Rectal smooth muscle tissue (tissue), 1 donor: ENCODE data around the gene MYH6.
"Not testable (repeated sequence)": the region's sequence is repeated elsewhere in the genome, so short reads cannot be mapped to it uniquely, and the experiment has no call there.

Experiments used
- H3K27ac ChIP-seq: one replicate; pipeline ENCODE4 v1.7.0; 2013; ENCODE audit warnings: low read depth, low read length, inconsistent platforms
- H3K27me3 ChIP-seq: one replicate; pipeline ENCODE4 v1.7.0; 2013; ENCODE audit warnings: low read length; ENCODE audit not compliant: control insufficient read depth, insufficient read depth
- H3K36me3 ChIP-seq: one replicate; pipeline ENCODE4 v1.7.0; 2013; ENCODE audit warnings: low read length; ENCODE audit not compliant: control insufficient read depth, insufficient read depth
- H3K4me1 ChIP-seq: one replicate; pipeline ENCODE4 v1.7.0; 2013; ENCODE audit warnings: low read length; ENCODE audit not compliant: control insufficient read depth, insufficient read depth
- H3K4me3 ChIP-seq: one replicate; pipeline ENCODE4 v1.7.0; 2013; ENCODE audit warnings: low read length
- H3K9ac ChIP-seq: one replicate; pipeline ENCODE4 v1.7.0; 2013; ENCODE audit warnings: low read length

Gene MYH6

GRCh38 chr14:23407516-23408306 is at the start of gene MYH6:
MYH6 (minus strand) TSS chr14:23408273; CDS start chr14:23407223, 1,050 bp downstream.
- H3K4me1 ChIP-seq, result no peaks in the 10 kb centered on the region
- H3K4me3 ChIP-seq, result no peak within 1 kb of the TSS
- no peak within 1 kb of the TSS for H3K27ac ChIP-seq
- H3K36me3 ChIP-seq, result no peaks in the 10 kb centered on the region
- H3K27me3 ChIP-seq, result no peaks in the 10 kb centered on the region
- no peak within 1 kb of the TSS for H3K9ac ChIP-seq

DNA sequence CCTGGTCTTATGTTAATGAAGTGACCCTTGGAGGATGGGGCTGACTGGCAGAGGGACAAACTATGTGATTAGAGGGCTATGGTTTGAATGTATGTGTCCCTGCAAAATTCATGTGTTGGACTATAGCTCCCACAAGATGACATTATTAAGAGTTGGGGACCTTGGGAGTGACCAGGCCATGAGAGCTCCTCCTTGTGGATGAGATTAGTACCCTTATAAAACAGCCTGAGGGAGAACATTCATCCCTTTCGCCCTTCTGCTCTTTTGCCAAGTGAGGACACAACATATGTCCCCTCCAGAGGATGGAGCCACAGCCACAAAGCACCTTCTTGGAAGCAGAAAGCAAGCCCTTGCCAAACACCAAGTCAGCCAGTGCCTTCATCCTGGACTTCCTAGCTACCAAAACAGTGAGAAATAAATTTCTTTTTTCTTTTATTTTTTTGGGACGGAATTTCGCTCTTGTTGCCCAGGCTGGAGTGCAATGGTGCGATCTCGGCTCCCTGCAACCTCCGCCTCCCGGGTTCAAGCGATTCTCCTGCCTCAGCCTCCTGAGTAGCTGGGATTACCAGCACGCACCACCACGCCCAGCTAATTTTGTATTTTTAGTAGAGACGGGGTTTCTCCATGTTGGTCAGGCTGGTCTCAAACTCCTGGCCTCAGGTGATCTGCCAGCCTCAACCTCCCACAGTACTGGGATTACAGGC is 49.0 kb upstream of the MYH6 start:
- H3K27ac ChIP-seq, H3K4me3 ChIP-seq: not testable (repeated sequence)

DNA sequence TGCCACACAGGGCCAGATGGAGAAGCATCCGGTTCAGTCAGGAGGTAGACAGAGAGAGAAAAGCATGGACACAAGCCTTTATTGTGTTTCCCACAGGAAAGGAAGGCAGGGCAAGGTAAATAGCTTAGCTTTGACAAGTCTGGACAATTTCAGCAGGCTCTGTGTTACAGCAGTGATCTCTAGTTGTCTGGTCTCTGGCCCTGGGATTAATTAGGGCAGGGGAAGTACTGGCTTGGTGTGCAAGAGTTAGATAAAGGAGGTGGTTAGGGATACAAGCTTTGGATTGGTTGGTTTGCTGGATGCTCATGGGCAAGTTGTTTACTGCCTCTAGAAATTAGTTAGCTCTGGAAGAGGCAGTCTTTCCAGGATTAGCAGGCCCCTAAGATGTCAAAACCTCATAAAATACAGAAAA is 46.4 kb upstream of the MYH6 start:
- Histone ChIP-seq H3K4me1 (no peaks in the 10 kb centered on the region), H3K27ac (no peak overlapping the region), H3K27me3 (no peaks in the 10 kb centered on the region), H3K36me3 (no peaks in the 10 kb centered on the region), H3K4me3 (no peak overlapping the region), H3K9ac (no peak overlapping the region)

More for the DNA sequence above, 49.0 kb upstream of the MYH6 start:
- H3K27me3 ChIP-seq, H3K36me3 ChIP-seq, H3K4me1 ChIP-seq, H3K9ac ChIP-seq: not testable (repeated sequence)

GRCh38 chr14:23452237-23452636 is 44.2 kb upstream of the MYH6 start:
- H3K9ac ChIP-seq, result no peak overlapping the region
- H3K4me1 ChIP-seq, result no peaks in the 10 kb centered on the region
- H3K4me3 ChIP-seq, result no peak overlapping the region
- H3K27ac ChIP-seq, result no peak overlapping the region
- H3K27me3 ChIP-seq, result no peaks in the 10 kb centered on the region
- no peaks in the 10 kb centered on the region for H3K36me3 ChIP-seq

DNA sequence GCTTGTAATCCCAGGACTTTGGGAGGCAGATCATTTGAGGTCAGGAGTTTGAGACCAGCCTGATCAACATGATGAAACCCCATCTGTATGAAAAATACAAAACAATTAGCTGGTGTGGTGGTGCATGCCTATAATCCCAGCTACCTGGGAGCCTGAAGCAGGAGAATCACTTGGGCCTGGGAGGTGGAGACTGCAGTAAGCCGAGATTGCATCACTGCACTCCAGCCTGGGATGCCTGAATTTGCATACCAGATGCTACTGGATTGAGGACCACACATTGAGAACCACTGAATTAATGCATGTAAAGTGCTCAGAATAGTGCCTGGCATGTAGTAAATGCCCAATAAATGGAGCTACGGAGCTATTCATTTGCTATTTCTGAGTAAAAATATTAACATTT is 42.3 kb upstream of the MYH6 start:
- H3K27me3 ChIP-seq, result no peaks in the 10 kb centered on the region
- H3K4me3 ChIP-seq, result no peak overlapping the region
- H3K36me3 ChIP-seq, result no peaks in the 10 kb centered on the region
- no peak overlapping the region for H3K27ac ChIP-seq
- no peaks in the 10 kb centered on the region for H3K4me1 ChIP-seq
- no peak overlapping the region for H3K9ac ChIP-seq

- Histone ChIP-seq H3K36me3 (no peaks in the 10 kb centered on the region), H3K4me3 (no peak overlapping the region), H3K27me3 (no peaks in the 10 kb centered on the region), H3K4me1 (no peaks in the 10 kb centered on the region), H3K9ac (no peak overlapping the region), H3K27ac (no peak overlapping the region)
Measured at GRCh38 chr14:23449314-23449713, 41.2 kb upstream of the MYH6 start.

- no peak overlapping the region for H3K4me3 ChIP-seq
- no peak overlapping the region for H3K27ac ChIP-seq
- no peak overlapping the region for H3K9ac ChIP-seq
- H3K4me1 ChIP-seq, result no peaks in the 10 kb centered on the region
- no peaks in the 10 kb centered on the region for H3K27me3 ChIP-seq
- H3K36me3 ChIP-seq, result no peaks in the 10 kb centered on the region
Measured at GRCh38 chr14:23447361-23448350, 39.6 kb upstream of the MYH6 start.

- no peaks in the 10 kb centered on the region for H3K27me3 ChIP-seq
- no peaks in the 10 kb centered on the region for H3K36me3 ChIP-seq
- no peak overlapping the region for H3K27ac ChIP-seq
- no peak overlapping the region for H3K4me3 ChIP-seq
- no peaks in the 10 kb centered on the region for H3K4me1 ChIP-seq
- no peak overlapping the region for H3K9ac ChIP-seq
Measured at GRCh38 chr14:23446291-23446851, 38.3 kb upstream of the MYH6 start.

DNA sequence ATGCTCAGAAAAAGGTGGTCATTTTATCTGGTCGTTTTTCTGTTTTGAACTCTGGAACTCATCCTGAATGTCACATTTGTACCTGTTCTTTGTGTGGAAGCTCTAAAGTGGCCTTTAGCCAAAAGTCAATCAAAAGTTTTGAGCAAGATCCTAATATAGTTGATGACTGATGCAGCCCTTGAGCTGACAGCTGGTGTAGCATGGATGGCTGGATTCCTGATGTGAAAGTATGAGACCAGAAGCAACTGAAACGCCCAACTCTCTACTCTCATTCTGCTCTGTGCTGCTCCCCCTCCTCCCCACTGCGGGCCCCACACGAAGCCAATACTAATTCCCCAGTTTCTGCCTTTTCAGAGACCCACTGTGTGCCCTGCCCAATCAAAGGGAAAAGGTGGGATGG is 37.7 kb upstream of the MYH6 start:
- no peak overlapping the region for H3K9ac ChIP-seq
- no peaks in the 10 kb centered on the region for H3K4me1 ChIP-seq
- H3K27me3 ChIP-seq, result no peaks in the 10 kb centered on the region
- H3K4me3 ChIP-seq, result no peak overlapping the region
- no peaks in the 10 kb centered on the region for H3K36me3 ChIP-seq
- H3K27ac ChIP-seq, result no peak overlapping the region

DNA sequence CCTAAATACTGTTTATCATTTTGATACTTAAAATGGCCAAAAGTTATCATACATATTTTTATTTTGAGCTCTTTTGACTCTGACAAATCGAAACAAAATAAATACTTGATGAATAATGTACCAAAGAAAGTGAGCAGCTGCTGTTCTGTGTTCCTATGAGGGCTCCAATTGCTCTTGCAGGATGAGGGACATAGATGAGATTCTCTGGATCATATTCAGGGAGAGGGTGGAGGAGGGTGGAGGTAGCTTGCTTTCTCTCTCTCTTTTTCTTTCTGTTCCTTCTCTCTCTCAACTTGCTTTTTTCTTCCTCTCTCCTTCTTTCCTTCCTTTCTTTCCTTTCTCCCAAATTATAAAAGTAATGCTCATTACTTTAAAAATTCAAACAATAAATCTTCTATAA is 36.2 kb upstream of the MYH6 start:
- H3K36me3 ChIP-seq, result no peaks in the 10 kb centered on the region
- no peak overlapping the region for H3K27ac ChIP-seq
- H3K9ac ChIP-seq, result no peak overlapping the region
- no peaks in the 10 kb centered on the region for H3K4me1 ChIP-seq
- H3K4me3 ChIP-seq, result no peak overlapping the region
- H3K27me3 ChIP-seq, result no peaks in the 10 kb centered on the region

- H3K36me3 ChIP-seq, result no peaks in the 10 kb centered on the region
- no peak overlapping the region for H3K27ac ChIP-seq
- no peaks in the 10 kb centered on the region for H3K4me1 ChIP-seq
- H3K9ac ChIP-seq, result no peak overlapping the region
- no peak overlapping the region for H3K4me3 ChIP-seq
- no peaks in the 10 kb centered on the region for H3K27me3 ChIP-seq
Measured at GRCh38 chr14:23443881-23444280, 35.8 kb upstream of the MYH6 start.

DNA sequence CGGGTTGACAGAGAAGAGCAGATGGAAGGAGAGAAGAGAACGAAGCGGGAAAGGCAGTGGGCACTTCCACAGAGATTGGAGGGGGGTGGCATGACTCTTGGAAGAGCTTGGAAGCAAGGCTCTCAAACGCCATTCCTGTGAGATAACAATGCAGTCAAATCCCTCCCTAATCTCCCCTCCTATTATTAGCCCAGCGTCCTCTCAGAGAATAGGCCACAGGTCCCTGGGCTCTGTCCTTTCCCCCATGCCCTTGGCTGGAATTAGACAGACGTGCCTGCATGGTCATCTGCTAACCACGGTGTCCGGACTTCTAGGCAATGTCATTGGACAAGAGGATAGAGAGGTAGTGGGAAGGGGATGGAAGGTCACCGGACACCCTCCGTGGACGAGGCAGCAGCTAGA is 35.3 kb upstream of the MYH6 start:
- H3K36me3 ChIP-seq, result no peaks in the 10 kb centered on the region
- no peaks in the 10 kb centered on the region for H3K27me3 ChIP-seq
- H3K4me1 ChIP-seq, result peaks cover 2% of the 10 kb centered on the region
- H3K9ac ChIP-seq, result no peak overlapping the region
- no peak overlapping the region for H3K4me3 ChIP-seq
- H3K27ac ChIP-seq, result no peak overlapping the region
